Measurements from ENCODE around the gene SLC2A2.

The SLC2A2 gene

DNA sequence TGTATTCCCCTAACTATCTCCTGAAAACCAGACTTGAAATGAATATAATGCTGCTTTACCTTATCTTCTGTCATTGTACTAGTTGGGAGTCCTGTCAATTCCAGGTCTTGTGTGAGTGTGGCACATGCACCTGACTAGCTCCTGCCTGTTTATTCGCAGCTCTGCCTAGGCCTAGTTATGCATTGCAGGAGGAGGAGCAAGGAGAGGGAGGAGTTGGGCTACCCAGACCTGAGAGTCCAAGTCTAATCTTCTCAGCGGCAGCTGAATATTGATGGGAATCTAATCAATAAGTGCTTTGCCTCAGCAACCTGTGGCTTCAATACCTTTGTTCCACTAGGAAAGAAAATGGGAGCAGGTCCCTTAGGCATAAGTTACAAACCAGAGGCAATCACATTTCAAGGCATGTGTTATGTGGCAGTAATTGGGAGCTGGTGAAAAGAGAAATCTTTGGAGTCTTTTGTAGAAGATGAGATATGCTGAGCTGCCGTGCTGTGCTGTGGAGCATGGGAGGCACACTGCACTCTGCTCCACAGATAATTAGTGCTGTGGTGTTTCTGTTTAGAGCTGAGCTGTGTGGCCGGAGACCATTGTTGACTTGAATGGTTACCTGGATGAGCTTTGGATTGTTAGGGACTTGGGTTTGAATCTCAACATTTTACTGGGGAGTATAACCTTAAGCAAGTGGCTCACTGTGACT, at the start of gene SLC2A2:
Gene SLC2A2 (minus strand): TSS at position 124 of the 697 bp plus-strand sequence. CDS start 50 bp downstream, at position 74.
- DNase-seq (ENCODE audit: low read depth in 2 of 3, low spot score in 2 of 3): no peak

- no peak for DNase-seq (ENCODE audit: low read depth in 2 of 3, low spot score in 2 of 3)
Measured at GRCh38 chr3:171072432-171072831, 45.9 kb upstream of the SLC2A2 start.

DNA sequence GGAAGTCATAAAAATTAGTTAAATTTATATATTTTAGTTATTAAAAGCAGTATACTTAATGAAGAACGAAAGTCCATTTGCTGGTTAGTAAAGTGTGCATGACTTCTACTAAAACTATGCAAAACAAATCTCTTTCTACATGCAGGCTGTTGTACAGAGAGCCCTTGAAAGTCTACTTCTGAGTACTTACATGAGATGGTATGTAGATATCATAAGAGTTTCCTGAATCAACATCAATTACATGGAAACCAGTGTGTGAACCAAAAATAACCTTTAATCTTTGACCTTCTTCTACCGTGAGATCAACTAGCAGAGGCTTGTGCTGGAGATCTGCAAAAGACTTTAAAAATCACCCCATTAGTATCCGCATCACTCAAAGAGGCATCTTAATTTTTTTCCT, 42.1 kb upstream of the SLC2A2 start:
- no peak for DNase-seq (ENCODE audit: low read depth in 2 of 3, low spot score in 2 of 3)

GRCh38 chr3:171066206-171066605, 39.7 kb upstream of the SLC2A2 start:
- DNase-seq (ENCODE audit: low read depth in 2 of 3, low spot score in 2 of 3): no peak

DNA sequence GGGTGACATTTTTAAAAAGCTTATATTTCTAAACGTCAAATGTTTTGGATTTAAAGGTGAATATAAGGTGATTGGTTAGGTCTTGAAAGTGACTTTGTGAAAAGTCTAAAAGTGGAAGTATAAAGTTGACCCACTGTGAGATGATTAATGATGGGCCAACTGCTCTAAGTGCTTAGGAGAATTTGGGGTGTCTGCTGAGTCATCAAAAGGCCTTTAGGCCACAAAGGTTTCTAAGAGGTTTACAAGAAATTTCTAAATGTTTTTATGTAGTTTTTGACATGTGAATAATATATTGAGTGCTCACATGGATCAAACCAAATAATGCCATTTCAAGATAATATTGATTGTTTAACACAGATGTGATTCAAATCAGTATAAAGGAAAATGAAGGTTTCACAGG, 39.2 kb upstream of the SLC2A2 start:
- DNase-seq (ENCODE audit: low read depth in 2 of 3, low spot score in 2 of 3): no peak

- no peak for DNase-seq (ENCODE audit: low read depth in 2 of 3, low spot score in 2 of 3)
Measured at GRCh38 chr3:171064461-171064860, 37.9 kb upstream of the SLC2A2 start.

GRCh38 chr3:171061749-171062148, 35.2 kb upstream of the SLC2A2 start:
- no peak for DNase-seq (ENCODE audit: low read depth in 2 of 3, low spot score in 2 of 3)

GRCh38 chr3:171059978-171060377, 33.5 kb upstream of the SLC2A2 start:
- no peak for DNase-seq (ENCODE audit: low read depth in 2 of 3, low spot score in 2 of 3)

GRCh38 chr3:171058873-171059603, 32.5 kb upstream of the SLC2A2 start:
- no peak for DNase-seq (ENCODE audit: low read depth in 2 of 3, low spot score in 2 of 3)

GRCh38 chr3:171058058-171058457, 31.5 kb upstream of the SLC2A2 start:
- no peak for DNase-seq (ENCODE audit: low read depth in 2 of 3, low spot score in 2 of 3)

DNA sequence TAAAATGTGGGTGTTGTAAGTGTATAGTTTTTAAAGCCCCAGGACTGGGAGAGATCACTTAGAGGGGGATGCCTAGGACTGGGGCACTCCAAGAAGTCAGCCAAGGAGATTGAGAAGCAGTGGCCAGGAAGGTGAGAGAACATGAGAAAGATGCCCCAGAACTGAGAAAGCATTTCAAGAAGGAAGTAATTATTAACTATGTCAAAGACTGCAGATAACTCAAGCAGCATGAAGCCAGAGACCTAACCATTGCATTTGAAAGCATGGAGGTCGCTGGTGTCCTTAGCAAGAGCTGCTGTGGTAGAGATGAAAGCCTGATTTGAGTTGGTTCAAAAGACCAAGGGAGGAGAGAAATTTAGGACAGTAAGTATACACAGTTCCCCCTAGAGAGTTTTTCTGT, 30.6 kb upstream of the SLC2A2 start:
- no peak for DNase-seq (ENCODE audit: low read depth in 2 of 3, low spot score in 2 of 3)

DNA sequence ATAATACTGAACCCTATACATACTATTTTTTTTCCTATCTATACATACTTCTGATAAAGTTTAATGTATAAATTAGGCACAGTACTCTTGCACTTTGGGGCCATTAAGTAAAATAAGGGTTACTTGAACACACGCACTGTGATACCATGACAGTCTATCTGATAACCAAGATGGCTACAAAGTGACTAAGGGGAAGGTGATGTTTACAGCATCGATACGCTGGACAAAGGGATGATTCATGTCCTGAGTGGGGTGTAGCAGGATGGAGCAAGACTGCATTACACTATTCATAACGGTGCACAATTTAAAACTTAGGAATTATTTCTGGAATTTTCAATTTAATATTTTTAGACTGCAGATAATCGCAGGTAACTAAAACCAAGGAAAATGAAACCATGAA, 30.0 kb upstream of the SLC2A2 start:
- DNase-seq (ENCODE audit: low read depth in 2 of 3, low spot score in 2 of 3): no peak

- DNase-seq (ENCODE audit: low read depth in 2 of 3, low spot score in 2 of 3): no peak
Measured at GRCh38 chr3:171055336-171056178, 29.0 kb upstream of the SLC2A2 start.

DNA sequence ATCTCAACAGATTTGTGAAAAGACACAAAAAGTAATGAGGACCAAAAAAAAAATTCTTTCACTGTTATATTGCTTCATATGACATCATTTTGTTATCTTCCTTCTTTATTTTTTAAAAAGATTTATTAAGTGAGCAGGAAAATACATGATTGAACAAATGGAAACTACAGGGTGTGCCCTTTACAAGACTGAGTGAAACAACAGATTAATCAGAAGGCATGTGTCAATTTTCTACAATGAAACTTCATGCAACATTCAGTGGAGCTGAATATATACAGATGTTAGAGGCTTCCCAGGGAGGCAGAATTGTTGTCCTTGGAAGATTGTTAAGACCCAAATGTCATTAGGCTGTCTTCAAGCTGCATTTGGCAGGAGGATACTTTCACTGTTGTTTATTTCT, 28.4 kb upstream of the SLC2A2 start:
- DNase-seq (ENCODE audit: low read depth in 2 of 3, low spot score in 2 of 3): no peak

DNA sequence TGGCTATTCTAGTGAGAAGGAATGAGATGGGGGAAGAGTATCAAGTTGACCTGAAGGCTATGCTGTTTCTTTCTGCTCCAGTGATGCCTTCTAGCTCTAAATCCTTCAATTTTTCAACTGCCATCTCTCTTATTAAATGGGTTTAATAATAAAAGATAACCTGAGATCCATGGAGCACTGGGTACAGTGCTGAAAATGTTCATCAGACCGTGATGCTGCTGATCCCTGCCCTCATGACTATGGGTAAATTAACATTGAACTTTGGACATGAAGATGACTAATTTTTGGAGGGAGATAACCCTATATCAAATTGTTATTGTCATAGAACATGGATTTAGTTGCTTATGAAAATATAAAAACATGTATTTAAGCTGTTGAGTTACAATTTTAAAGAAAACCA, 27.7 kb upstream of the SLC2A2 start:
- DNase-seq (ENCODE audit: low read depth in 2 of 3, low spot score in 2 of 3): no peak

DNA sequence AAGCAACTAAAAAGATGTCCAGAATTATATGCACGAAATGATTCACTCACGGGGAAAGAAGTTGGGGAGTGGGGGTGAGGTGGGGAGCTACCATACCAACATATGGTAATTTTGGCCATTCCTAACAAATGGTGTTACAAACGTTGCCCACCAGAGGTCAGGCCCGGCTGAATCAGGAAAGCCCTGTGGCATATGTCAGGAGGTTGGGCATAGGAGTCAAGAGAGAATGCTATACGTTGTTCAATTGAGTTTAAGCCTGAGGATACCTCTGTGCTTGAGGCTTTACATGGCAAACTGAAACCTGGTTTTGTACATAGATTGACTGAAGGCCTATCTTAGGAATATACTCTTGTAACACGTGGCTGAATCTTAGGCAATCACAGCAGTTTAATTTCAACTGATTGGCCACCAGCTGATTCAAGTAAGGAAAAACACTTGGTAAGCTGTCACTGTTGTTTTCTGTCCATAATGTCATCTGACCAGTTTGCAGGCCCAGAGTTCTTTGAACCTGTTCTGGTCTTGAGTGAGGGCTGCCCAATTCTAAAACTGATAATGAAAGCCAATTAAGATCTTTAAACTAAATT, 23.4 kb upstream of the SLC2A2 start:
- no peak for DNase-seq (ENCODE audit: low read depth in 2 of 3, low spot score in 2 of 3)

DNA sequence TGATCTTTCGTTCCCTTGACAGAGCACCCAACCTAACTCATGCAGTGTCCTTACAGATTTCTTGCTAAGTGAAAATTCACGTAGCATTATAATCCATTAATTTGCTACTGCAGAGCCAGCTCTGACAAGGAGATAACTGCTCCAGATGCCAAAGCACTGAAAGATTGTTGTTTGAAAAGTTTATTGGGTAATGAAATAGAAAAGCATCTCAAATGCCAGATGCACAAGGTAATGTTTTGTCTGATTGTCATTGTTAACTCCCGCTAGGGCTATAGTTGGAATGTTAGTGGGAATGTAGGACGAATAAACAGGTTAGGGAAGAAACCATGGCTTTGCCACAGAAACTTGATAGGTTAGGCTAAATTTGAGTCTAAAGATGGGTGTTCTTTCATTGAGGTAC, 20.2 kb upstream of the SLC2A2 start:
- DNase-seq (ENCODE audit: low read depth in 2 of 3, low spot score in 2 of 3): no peak

DNA sequence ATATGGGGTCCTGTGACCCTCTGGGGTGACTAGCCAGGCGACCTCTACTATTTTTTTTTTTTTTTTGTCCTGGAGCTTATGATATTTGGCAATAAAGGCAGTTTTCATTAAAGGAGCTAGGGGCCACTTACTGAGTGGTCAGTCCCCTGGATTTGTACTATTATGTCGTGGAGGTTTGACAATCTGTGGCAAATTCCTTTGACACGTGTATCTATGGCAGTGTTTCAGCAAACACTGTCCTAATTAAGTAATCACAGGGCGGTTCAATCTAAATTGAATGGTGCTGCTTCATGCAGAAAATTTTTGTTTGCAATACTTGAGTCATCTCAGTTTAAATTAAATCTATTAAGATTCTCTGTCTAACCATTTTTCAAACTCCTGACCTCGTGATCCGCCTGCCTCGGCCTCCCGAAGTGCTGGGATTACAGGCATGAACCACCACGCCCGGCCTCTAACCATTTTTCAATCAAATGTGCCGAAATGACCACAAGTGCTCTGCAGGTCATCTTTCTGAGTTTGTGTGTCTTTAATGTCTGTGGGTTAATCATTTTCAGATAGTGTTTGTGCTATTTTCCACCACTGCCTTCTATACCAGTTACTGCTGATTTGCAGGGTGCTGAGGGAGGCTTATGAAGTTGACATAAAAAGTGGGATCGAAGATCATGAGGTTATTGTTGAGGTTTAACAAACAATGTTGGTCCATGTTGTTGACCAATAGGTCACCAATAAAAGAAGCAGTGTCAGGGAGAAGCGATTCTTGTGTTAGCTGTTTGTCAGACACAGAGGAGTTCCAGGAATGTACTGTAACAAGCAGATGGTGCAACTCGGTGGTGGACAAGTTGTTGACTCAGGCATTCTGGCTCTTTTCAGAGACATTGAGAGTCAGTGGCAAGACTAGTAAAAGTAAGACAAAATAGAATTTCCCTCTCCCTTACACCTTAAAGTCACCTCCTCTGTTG, 18.6 kb upstream of the SLC2A2 start:
- no peak for DNase-seq (ENCODE audit: low read depth in 2 of 3, low spot score in 2 of 3)

- no peak for DNase-seq (ENCODE audit: low read depth in 2 of 3, low spot score in 2 of 3)
Measured at GRCh38 chr3:171044384-171044783, 17.9 kb upstream of the SLC2A2 start.

GRCh38 chr3:171039674-171040073, 13.2 kb upstream of the SLC2A2 start:
- no peak for DNase-seq (ENCODE audit: low read depth in 2 of 3, low spot score in 2 of 3)
